Ishikawa (cell line): ENCODE measurements around the gene SF3B1.

Source experiments
- CREB1 ChIP-seq: IDR thresholded peaks from 2 replicates; pipeline ENCODE4 v1.6.1; 2012; ENCODE audit warnings: low read depth
- EGR1 ChIP-seq: IDR thresholded peaks from 2 replicates; pipeline ENCODE4 v1.6.1; 2012
- NFIC ChIP-seq: IDR thresholded peaks from 2 replicates; pipeline ENCODE4 v1.6.1; 2012
- RAD21 ChIP-seq: IDR thresholded peaks from 2 replicates; pipeline ENCODE4 v1.6.1; 2012; ENCODE audit warnings: low read depth
- TAF1 ChIP-seq: IDR thresholded peaks from 2 replicates; pipeline ENCODE4 v1.6.1; 2012; ENCODE audit warnings: low read depth, mild to moderate bottlenecking
- TEAD4 ChIP-seq: IDR thresholded peaks from 2 replicates; pipeline ENCODE4 v1.6.1; 2012
- YY1 ChIP-seq: IDR thresholded peaks from 2 replicates; pipeline ENCODE4 v1.6.1; 2012; ENCODE audit warnings: low read depth
- TF ChIP-seq, protein P1 (sequence below): IDR thresholded peaks from 2 replicates; pipeline ENCODE4 v1.6.1; 2012
- TF ChIP-seq, protein P2 (sequence below): IDR thresholded peaks from 2 replicates; pipeline ENCODE4 v1.6.1; 2012; ENCODE audit warnings: low read depth, mild to moderate bottlenecking

The SF3B1 gene

DNA sequence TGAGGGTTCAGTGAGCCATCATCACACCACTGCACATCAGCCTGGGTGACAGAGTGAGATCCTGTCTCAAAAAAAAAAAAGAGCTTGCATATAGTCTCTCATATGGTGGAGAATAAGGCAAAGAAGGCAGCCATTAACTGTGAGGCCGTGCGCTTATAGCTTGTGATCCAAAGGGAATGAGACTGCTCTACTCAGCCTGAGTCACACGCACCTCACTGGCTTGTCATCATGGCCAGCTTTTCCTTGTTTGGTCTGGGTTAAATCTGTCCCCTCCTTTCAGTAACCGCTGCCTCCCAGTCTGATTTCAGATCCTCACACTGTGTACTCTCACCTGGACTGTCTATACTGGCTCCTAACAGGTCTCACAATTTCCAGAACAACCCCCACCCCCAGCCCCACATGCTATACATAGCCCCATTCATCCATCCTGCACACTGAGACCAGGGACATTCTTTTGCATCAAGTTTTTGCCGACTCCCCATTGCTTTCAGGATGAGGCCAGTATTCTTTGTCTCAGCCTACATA is 88.9 kb downstream of the SF3B1 start:
- TF ChIP-seq NFIC (no peak), YY1 (no peak), TEAD4 (no peak)
- TF ChIP-seq, protein P1, sequence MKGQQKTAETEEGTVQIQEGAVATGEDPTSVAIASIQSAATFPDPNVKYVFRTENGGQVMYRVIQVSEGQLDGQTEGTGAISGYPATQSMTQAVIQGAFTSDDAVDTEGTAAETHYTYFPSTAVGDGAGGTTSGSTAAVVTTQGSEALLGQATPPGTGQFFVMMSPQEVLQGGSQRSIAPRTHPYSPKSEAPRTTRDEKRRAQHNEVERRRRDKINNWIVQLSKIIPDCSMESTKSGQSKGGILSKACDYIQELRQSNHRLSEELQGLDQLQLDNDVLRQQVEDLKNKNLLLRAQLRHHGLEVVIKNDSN = no peak
- TF ChIP-seq, protein P2, sequence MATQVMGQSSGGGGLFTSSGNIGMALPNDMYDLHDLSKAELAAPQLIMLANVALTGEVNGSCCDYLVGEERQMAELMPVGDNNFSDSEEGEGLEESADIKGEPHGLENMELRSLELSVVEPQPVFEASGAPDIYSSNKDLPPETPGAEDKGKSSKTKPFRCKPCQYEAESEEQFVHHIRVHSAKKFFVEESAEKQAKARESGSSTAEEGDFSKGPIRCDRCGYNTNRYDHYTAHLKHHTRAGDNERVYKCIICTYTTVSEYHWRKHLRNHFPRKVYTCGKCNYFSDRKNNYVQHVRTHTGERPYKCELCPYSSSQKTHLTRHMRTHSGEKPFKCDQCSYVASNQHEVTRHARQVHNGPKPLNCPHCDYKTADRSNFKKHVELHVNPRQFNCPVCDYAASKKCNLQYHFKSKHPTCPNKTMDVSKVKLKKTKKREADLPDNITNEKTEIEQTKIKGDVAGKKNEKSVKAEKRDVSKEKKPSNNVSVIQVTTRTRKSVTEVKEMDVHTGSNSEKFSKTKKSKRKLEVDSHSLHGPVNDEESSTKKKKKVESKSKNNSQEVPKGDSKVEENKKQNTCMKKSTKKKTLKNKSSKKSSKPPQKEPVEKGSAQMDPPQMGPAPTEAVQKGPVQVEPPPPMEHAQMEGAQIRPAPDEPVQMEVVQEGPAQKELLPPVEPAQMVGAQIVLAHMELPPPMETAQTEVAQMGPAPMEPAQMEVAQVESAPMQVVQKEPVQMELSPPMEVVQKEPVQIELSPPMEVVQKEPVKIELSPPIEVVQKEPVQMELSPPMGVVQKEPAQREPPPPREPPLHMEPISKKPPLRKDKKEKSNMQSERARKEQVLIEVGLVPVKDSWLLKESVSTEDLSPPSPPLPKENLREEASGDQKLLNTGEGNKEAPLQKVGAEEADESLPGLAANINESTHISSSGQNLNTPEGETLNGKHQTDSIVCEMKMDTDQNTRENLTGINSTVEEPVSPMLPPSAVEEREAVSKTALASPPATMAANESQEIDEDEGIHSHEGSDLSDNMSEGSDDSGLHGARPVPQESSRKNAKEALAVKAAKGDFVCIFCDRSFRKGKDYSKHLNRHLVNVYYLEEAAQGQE = no peak

DNA sequence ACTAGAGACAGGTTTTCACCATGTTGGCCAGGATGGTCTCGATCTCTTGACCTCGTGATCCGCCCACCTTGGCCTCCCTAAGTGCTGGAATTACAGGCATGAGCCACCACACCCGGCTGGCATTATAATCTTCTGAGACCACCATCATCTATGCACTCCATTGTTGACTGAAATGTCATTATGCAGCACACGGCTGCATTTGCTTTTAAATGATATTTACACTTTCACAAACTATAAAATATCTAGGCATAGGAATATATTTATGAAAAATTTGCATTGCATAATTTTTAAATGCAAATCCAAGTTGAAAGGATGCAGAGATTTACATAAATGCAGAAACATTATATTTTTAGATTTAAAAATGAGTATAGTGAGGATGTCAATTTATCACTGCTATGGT is 94.2 kb downstream of the SF3B1 start:
- TF ChIP-seq TAF1 (no peak), EGR1 (no peak), TEAD4 (no peak), RAD21 (no peak), CREB1 (no peak)
